Measurements from ENCODE around the gene NRCAM.
"Not testable (repeated sequence)": the region's sequence is repeated elsewhere in the genome, so short reads cannot be mapped to it uniquely, and the experiment has no call there.

NRCAM gene

DNA sequence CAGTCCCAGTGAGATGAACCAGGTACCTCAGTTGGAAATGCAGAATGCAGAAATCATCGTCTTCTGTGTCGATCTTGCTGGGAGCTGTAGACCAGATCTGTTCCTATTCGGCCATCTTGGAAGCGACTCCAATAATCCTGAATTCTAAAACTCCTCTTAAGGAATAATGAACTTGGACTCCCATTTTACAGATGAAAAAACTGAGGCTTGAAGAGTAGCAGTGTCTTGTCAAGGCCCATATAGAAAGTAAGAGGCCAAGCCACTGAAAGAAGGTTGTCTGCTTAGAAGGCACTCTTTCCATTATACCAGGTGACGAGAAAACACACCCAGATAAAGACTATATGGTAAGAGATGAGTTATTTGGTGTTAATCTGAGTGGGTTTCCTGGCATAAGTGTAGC, 177.5 kb downstream of the NRCAM start:
- no peak for DNase-seq (ENCODE audit: low read depth)

DNA sequence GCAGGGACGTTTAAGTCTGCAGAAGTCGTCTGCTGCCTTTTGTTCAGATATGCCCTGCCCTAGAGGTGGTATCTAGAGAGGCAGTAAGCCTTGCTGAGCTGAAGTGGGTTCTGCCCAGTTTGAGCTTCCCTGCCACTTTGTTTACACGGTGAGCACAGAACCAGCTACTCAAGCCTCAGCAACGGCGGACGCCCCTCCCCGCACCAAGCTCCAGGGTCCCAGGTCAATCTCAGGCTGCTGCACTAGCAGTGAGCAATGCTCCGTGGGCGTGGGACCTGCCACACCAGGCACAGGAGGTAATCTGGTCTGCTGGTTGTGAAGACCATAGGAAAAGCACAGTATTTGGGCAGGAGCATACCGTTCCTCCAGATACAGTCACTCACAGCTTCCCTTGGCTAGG, 178.0 kb downstream of the NRCAM start:
- DNase-seq (ENCODE audit: low read depth): no peak

DNA sequence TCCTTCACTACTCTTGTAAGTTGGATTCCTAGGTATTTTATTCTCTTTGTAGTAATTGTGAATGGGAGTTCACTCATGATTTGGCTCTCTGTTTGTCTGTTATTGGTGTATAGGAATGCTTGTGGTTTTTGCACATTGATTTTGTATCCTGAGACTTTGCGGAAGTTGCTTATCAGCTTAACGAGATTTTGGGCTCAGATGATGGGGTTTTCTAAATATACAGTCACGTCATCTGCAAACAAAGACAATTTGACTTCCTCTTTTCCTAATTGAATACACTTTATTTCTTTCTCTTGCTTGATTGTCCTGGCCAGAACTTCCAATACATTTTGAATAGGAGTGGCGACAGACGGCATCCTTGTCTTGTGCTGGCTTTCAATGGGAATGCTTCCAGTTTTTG, 181.8 kb downstream of the NRCAM start:
- not testable (repeated sequence) for DNase-seq (ENCODE audit: low read depth)

DNA sequence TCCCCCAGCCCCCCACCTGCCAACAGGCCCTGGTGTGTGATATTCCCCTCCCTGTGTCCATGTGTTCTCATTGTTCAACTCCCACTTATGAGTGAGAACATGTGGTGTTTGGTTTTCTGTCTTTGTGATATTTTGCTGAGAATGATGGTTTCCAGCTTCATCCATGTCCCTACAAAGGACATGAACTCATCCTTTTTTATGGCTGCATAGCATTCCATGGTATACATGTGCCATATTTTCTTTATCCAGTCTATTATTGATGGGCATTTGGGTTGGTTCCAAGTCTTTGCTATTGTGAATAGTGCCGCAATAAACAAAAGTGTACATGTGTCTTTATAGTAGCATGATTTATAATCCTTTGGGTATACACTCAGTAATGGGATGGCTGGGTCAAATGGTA, 183.3 kb downstream of the NRCAM start:
- not testable (repeated sequence) for DNase-seq (ENCODE audit: low read depth)

DNA sequence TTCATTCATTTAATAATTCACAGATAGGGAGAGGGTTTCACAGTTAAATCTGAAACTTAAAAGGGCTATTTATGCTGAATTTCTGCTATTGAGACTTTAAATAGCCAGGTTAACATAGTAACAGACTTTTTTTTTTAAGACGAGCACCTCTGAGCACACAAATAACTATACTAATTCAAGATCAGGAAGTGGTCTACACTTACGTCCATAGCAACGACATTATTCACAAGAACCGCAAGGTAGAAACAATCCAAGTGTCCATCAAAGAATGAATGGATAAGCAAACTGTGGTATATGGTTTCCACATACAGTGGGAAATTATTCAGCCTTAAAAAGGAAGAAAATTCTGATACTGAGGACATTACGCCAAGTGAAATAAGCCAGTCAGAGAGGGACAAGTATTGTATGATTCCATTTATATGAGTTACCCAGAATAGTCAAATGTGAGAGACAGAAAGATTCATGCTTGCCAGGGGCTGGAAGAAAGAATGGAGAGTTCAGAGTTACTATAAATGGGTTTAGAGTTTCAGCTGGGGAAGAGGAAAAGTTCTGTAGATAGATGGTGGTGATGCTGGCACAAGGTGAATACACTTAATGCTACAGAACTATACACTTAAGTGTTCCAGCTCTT, 185.7 kb downstream of the NRCAM start:
- DNase-seq (ENCODE audit: low read depth): no peak

DNA sequence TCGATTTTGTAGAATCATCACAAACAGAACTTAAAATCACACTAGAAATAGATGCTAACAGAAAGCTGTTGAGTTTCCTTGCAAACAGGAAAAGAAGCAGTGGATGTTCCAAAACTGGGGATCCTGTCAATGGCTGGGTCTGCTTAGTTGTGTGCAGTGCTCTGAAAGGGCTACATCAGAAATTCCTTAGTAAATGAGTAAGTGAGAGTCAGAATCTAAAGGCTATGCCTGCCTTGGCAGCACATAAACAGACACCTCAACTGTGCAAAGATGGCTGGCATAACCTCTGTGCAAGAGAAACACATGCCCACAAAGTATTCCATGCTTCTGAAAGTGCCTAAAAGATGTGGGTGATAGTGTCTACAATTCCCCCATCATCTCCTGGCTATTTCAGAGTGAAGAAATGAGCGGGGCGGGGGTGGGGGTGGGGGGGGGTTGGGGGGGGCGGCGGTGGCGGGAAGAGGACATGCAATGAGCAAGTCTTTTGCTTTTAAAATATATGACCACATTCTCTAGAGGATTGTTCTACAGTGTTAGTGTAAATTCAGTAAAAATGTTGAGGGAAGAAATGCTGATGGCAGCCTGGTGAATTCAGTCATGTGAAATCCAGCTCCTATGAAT, 187.9 kb downstream of the NRCAM start:
- DNase-seq (ENCODE audit: low read depth): no peak

DNA sequence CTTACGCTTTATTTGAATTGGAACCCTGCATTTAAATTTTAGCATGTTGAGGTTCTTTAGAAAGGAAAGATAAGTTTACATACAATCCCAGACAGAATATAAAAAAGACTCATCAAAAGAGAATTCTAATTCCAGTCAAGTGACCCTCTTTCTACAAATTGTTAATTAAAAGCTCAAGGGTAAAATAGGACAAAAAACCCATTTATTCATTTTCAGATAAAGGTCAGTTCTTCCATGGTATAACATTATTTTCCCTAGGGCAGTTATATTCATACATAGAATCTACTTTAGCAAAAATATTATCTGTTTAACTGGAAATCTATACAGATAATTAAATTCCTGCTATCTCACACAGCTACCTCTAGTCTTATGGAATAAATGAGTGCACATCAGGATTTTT, 188.6 kb downstream of the NRCAM start:
- DNase-seq (ENCODE audit: low read depth): no peak

DNA sequence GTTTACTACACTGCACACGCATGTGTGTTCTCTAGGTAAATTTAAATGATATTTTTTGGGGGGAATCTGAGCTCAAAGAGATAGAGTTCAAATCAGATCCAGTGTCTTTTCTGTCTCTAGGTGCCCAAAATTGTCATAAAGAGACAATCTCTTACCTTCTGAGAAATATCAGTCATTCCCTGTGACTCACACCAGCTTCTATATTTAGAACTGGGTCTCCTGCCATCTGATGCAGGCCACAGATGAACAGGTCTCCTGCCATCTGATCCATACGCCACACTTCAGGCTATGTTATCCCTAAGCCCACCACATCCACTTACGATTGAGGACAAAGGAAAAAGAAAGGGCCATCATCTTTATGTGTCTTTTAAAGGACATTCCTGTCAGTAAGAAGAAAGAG, 189.7 kb downstream of the NRCAM start:
- no peak for DNase-seq (ENCODE audit: low read depth)

DNA sequence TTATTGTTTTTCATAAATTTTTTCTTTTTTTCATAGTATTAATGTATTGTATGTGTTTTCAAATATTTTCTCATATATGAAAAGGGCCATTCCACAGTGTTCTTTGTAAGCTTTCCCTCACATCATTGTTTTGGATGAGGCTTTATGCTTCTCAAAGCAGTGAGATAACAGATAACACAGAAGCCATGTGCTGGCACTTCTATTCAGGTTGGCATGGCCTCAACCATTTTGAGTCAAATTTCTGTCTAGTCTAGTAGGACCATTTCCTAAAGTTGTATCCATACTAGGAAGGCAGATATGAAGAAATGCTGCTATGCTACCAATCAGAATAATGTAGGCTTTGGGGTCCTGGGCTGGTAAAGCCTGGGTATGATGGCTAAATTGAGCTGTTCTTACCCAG, 190.2 kb downstream of the NRCAM start:
- no peak for DNase-seq (ENCODE audit: low read depth)

DNA sequence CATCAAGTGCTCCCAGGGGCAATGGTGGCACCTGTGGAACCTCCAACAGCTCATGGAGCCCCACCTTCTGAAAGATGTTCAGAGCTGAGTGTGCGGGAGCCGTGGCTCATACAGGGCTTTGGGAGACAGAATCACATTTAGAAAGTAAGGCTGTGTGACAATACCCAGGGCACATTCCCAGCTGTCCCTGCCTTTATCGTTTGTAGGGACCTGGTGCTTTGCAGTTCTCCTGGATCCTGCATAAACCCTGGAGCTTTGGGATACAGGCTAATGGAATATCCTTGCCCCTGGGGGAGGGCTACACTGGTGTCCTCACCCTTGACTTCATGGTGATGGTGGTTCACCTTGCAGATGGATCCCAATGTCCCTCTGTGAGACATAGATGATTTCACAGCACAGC, 191.2 kb downstream of the NRCAM start:
- no peak for DNase-seq (ENCODE audit: low read depth)

DNA sequence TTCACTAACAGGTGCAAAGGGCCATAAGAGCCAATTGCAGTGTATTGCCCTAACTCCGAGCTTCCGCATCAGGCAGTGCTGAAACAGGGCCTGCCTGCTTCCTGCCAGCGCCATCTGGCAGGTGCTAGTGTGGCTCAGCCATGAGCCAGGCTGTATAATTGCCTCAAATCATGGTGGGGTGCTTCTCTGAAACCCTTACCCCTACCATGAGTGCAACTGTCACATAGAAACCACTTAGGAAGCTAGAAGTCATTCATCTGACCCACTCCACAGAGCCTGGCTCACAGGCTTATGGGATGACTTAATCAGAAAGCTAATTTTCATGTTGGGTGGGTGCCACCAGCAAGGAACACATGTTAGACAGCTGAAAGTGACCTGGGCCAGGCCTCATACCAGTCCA, 192.8 kb downstream of the NRCAM start:
- DNase-seq (ENCODE audit: low read depth): no peak

DNA sequence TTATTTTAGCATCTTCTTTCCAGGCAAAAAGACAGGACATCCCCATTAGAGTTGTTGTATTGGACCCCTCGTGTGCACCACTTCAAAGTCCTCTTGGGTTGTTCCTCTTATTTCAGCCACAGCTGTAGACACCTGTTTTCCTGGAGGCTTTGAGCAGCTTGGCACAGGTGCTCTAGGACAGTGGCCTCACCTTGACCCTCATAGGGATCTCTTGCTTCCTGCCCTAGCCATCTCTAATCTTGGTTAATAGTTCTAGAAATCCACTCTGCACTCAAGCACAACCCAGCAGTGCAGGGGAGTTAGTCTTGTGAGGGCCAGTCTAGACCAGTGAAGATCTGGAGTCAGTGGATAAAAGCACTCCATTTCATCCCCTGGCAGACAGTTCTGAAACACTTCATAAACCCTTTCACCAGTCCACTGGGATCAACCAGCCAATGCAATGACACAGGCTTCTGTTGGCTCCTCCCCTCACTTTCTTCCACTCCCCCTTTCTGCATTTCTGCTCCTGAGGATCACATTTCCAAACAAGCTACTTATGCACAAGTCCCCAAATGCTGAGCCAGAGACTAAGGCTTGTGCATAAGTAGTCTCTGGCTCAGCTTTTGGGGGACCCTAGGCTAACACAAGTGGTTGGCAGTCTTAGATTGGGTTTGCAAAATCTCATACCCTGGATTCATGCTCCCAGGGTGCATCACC, 194.5 kb downstream of the NRCAM start:
- no peak for DNase-seq (ENCODE audit: low read depth)

DNA sequence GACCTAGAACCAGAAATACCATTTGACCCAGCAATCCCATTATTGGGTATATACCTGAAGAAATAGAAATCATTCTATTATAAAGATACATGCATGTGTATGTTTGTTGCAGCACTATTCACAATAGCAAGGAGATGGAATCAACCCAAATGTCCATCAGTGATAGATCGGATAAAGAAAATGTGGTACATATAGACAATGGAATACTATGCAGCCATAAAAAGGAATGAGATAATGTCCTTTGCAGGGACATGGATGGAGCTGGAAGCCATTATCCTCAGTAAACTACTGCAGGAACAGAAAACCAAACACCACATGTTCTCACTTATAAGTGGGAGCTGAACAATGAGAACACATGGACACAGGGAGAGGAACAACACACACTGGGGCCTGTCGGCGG, 196.8 kb downstream of the NRCAM start:
- not testable (repeated sequence) for DNase-seq (ENCODE audit: low read depth)

DNA sequence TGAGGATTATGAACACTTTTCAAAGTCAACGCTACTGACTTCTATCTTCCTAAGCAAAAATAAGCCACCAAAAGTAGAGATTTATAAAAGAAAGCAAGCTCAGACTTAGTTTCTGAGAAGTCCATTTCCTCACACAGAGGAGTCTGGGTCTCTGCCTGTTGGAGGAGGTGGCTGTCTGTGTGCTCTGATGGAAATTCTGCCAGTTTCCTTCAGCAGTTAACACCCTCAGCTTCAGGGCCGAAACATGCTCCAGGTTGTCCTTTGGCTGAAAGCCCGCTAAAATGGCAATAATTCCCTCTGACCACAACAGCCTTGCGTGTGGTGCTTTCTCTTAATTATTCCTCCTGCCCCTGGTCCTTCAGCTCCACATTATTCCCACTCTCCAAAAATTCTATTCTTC, 198.3 kb downstream of the NRCAM start:
- no peak for DNase-seq (ENCODE audit: low read depth)

DNA sequence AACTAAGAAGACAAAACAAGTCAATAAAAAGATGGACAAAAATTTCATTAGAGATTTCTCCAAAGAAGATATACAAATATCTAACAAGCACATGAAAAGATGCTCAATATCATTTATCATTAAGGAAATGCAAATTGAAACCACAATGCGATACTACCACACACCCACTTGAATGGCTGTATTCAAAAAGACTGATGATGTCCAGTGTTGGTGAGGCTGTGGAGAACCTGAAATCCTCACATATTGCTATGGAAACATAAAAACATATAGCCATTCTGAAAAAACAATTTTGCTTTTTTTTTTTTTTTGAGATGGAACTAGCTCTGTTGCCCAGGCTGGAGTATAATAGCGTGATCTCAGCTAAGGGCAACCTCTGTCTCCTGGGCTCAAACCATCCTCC, 202.0 kb downstream of the NRCAM start:
- no peak for DNase-seq (ENCODE audit: low read depth)

DNA sequence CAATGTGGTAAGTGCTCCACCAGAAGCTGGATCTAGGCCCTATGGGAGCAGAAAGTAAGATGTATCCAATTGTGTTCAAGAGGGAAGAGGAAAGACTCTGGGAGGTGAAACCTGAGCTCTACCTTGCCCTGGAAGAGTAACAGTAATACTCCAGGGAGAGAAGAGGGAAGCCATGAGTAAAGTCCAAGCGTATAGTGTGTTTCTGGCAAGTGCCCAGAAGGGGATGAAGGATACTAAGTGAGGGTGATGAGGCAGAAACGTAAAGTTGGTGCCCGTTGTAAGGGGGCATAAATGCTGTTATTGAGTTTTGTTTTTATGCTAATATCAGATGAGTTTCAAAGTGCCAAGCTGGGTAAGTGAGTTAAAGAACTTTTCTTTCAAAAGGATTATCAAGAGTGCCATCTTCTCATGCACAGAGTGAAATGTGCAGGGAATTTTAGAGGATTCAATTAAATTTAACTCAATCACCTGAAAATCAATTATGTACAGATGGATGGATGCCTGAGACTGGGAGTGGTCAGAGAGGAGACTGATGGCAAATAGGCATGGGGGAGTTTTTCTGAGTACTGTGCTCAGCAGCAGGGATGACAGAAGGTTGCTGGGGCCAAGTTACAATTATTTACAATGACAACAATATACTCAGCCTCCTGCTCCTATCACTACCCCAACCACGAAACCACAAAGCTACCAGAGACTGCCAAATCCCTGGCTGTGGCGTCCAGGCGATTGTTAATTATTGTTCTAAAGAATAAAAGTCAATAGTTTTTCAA, 202.8 kb downstream of the NRCAM start:
- DNase-seq (ENCODE audit: low read depth): no peak

DNA sequence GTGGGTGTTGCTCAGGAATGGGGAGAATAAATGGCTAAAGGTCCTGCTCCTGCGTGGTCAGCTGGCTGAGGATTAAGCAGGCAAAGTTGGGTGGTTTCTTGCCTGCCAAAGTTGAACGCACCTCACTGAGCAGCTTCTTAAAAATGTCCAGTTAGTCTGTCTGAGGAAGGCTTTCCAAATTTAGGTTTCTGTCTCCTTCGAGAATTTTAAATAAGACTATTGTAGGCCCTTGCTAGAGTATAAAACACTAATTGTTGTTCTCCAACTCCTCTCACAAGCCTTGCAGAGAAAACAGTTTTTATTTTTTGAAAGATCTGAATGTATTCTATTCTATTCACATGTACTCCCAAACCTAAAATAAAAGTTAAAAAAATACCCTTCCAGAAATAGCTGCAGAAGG, 204.1 kb downstream of the NRCAM start:
- no peak for DNase-seq (ENCODE audit: low read depth)

DNA sequence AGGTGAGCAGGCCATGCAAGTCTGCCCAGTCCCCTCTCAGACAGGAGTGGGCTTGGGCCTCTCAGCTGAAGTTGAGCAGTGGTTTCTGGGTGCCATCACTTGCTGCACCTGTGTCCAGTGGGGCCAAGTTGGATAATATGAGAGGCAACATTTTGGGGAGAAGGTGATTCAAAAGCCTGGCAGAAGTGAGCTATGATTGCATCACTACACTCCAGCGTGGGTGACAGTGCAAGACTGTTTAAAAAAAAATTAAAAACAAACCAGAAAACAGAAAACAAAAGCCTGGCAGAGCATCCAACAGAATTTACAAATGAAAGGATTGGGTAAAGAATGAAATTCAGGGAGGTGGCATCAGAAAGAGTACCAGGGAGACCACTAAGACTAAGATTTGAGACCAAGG, 204.5 kb downstream of the NRCAM start:
- no peak for DNase-seq (ENCODE audit: low read depth)

DNA sequence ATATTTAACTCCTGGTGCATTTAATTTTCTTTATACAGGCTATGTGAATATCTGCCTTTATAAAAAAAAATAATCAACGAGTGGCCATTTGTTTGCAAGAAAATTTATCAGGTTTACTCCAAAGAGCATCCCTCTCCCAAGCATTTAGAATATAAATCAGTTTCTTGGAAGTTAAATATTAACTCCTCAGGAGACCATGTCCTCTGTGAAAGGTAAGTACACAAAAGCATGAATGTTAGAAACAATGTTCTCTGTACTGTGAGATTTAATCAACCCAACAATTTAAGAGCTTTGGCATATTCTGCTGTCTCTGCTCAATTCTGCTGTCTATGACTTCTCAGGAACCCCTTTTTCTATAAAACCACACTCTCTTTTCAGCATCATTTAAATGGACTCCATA, 206.8 kb downstream of the NRCAM start:
- DNase-seq (ENCODE audit: low read depth): no peak

DNA sequence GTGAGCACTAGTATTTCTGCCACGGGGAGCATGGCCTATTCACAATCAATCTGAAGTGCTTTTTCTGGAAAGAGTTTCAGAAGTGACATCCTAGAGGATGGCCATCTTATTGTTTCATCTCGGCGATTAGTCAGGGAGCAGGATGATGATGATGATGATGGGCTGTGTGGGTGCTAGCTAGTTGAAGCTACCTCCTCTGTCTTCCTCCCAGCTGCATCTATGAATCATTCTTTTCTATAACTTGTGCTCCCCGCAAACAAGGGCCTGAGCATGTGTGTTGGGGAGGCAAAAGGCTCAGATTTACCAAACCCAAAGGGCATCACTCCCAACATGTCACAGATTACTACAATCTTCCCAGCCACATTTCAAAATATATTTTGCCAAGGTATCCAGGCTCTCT, 207.4 kb downstream of the NRCAM start:
- DNase-seq (ENCODE audit: low read depth): no peak

DNA sequence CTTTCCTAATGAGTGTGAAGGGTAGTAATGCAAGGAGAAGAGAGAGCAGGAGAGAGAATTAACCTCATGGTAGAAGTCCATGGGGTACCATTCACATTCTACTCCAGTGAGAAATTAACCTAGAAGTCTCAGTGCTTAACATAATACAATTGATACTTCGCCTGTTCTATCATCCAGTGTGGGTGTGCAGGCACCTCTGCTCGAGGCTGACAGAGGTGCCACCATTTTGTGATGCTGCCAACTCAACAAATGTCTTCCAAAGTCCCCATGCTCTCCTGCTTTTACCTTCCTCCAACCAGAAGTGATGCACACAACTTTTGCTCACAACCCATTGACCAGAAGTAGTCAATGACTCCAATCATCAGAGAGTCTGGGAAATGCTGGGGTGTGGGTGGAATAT, 207.8 kb downstream of the NRCAM start:
- no peak for DNase-seq (ENCODE audit: low read depth)

DNA sequence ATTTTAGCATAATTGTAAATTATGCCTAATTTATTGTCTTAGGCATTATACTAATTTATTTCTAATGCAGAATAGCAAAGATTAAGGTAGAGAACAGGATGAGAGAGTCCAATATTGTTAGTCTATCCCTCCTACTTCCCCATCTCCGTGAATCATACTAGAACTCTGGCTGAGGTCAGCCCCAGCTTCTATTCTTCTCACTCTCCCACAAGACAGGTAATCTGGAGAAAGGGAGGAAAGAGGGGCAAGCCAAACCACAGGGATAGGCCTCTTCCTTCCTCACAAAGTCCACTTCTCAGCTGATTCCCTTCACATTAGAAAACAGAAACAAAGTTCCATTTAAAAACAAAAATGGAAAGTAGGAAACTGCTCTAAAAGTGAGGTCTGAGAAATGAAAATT, 208.6 kb downstream of the NRCAM start:
- DNase-seq (ENCODE audit: low read depth): no peak

DNA sequence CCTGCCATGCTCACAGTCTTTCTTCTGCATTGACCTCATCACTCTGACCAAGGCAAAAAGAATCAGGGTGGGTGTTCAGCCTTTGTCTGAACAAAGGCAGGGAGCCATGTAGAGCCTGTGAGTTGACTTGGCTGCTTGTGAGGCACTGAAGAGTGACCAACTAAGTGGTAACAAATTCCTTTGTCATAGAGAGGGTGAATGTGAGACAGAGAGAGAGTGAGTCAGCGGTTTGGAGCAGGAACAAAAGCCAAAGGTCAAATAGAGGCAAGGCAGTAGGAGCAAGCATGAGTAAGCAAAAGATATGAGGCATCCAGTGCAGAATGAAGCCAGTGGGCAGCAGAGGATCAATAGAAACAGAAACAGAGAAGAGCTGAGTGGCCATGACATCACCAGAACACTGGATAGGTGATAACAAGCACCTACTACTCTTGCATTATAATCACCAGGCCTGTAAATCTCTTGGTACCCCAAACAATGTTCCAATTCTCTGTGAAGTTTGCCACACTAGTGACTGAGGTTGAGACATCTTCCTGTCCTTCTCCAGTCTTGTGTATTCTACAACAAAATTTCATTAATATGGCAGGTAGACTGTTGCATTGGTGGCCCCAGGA, 209.9 kb downstream of the NRCAM start:
- DNase-seq (ENCODE audit: low read depth): peak; percentile 78
